ENCODE data around the gene SPAG5.

The SPAG5 gene

DNA sequence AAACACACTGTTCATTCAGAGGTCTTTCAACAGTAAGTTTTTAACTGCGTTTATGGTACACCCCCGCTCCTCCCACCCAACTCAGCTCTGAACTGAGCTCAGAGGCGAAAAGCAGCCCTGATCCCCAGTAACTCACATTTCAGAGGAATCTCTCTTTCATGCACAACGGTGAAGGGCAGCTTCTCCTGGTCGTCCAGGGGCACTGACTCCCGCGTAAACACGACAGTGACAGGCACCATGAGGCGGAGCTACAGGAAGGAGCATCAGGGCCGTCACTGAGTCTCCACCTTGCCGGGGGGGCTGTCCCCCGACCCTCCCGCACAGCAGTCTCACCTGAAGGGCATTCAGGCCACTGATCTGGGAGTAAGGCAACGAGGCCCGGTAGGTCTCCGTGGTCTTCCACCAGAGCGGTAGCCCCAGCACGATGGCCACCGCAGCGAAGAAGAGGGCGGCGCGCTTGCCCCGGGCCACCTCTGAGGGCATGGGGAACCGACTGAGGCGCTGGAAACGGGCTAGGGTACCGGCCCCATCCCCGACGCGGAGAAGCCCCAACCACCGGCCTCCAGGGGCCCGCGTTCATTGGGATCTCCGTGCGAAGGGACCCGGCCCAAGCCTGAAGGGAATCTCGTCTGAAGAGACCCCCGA is 28.0 kb downstream of the SPAG5 start:
- Mint-ChIP-seq H3K4me1 (peaks cover 72% of the 10 kb centered on the region), H3K9me3 (no peaks in the 10 kb centered on the region), H3K27ac (peak overlapping the region; percentile 94 to 97), H3K4me3 (peak overlapping the region; percentile 95 to 96), H3K27me3 (no peaks in the 10 kb centered on the region)
- ATAC-seq (peak; percentile 63), DNase-seq (peak in 1 of 2 donors; percentile 49)

DNA sequence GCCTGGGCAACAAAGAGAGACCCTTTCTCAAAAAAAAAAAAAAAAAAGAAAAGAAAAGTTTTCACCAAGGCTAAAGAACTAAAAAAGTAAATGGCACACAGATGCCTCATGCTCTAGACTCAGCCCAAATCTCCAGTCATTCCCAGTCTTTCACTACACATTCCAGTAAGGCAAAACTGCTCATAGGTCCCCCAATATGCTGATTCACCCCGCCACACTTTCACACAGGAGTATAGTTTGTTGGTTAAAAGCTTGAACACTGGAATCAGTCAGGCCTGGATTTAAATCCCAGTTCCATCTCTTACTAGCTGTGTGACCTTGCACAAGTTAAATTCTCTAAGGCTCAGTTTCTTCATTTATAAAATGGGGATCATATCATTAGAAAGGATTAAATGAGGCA is 29.4 kb downstream of the SPAG5 start:
- H3K4me3 Mint-ChIP-seq, result peak overlapping the region in 1 of 2 donors; percentile 95
- DNase-seq (no peak), ATAC-seq (no peak)
- no peak overlapping the region for H3K27ac Mint-ChIP-seq
- H3K9me3 Mint-ChIP-seq, result no peaks in the 10 kb centered on the region
- peaks cover 65% of the 10 kb centered on the region for H3K4me1 Mint-ChIP-seq
- H3K27me3 Mint-ChIP-seq, result no peaks in the 10 kb centered on the region

DNA sequence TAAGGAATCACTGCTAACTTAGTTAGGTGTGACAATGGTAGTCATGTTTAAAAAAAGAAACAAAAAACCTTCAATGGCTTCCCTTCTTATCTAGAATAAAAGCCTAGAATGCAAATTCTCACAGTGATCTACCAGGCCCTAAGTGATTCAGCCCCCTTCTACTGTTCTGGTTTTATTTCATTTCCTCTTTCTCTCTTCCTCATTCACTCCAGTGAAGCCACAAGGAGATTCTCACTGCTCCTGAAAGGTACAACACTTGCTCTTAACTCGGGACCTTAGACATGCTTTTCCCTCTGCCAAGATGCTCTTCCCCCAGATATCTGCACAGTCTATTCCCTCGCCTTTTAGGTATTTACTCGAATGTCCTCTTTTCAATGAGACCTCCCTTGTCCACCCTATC is 31.2 kb downstream of the SPAG5 start:
- Mint-ChIP-seq H3K27ac (no peak overlapping the region), H3K9me3 (no peaks in the 10 kb centered on the region), H3K4me3 (no peak overlapping the region), H3K27me3 (no peaks in the 10 kb centered on the region), H3K4me1 (peaks cover 50% of the 10 kb centered on the region)
- DNase-seq (no peak), ATAC-seq (no peak)

DNA sequence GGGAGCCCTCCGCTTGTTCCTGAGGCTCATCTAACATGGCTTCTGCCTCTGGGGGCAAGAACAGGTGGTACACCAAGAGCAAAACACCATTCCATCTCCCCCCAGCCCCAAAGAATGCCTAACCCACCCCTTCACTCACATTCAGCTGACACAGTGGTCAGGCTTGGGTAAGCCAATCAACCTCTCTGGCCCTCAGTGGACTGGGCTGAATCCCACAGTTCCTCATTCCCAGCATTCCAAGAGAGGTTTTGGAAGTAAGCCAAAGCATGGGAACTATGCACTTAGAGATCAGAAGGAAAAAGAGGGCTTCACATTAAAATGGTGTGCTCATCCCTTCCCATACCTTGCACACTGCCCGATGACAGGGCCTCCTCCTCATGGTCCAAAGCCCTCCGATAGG is 35.4 kb downstream of the SPAG5 start:
- no peak for ATAC-seq
- Mint-ChIP-seq H3K4me3 (no peak overlapping the region), H3K27ac (no peak overlapping the region), H3K9me3 (no peaks in the 10 kb centered on the region), H3K4me1 (peaks cover 23% of the 10 kb centered on the region), H3K27me3 (no peaks in the 10 kb centered on the region)
- no peak for DNase-seq

DNA sequence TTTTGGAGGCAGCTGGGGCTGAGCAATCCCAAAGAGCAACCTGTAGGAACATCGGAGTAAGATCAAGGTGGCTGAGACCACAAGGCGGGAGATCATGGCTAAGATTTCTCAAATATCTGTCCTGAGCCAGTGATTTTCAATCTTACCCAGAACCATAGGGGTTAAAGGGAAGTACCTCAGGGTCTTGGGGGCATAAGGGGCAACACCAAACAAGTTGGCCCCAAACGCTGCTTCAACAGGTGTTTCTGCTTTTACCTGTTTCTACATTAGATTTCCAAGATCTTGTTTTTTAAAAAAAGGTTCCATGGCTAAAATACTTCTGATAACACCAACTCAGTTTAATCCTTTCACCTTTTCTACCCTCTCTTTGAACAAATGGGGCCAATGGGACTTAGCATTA is 43.8 kb downstream of the SPAG5 start:
- H3K9me3 Mint-ChIP-seq, result no peaks in the 10 kb centered on the region
- peaks cover 37% of the 10 kb centered on the region for H3K4me1 Mint-ChIP-seq
- no peak overlapping the region for H3K27ac Mint-ChIP-seq
- no peak for DNase-seq
- H3K27me3 Mint-ChIP-seq, result no peaks in the 10 kb centered on the region
- no peak overlapping the region for H3K4me3 Mint-ChIP-seq
- no peak for ATAC-seq

DNA sequence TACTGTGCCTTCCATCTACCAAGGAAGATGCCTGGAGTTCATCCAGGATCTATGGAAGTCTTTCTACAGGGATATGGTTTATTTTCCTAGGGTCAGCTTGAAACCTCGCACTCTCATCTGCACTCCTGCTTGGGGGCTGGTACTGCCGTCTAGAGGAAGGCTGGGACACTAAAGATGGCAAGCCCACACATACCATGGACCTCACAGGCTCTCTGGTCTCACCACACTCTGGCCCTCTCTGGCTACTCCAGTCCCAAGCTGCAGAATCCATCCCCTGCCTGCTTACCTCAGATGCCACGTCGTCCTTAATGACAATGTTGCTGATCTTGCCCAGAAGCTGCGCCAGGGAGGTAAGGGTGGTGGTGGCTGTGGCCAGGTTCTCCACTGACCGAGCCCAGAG is 44.3 kb downstream of the SPAG5 start:
- Mint-ChIP-seq H3K27ac (no peak overlapping the region), H3K9me3 (no peaks in the 10 kb centered on the region), H3K4me3 (no peak overlapping the region), H3K27me3 (no peaks in the 10 kb centered on the region), H3K4me1 (peaks cover 41% of the 10 kb centered on the region)
- ATAC-seq (no peak), DNase-seq (no peak)

DNA sequence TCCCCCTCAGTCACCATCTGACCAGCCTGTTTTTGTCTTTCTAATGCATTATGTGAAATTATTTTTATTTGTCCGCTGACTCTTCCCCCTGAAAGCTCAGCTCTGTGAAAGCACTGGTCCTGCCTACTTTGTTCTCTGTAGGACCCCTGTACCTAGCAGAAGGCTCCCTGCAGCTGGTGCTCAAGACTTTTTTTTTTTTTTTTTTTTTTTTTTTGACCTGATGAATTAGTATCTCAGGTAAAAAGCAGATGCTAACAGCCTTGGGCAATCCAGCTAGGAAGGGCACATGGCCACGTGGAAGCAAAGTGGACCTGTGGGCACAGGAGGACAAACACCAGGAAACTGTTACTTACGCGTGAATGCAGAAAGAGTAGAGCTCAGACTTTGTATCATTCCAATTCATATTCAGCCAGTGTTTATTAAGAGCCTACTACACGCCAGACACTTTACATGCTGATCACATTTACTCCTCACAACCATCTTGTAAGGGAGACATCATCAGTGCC is 45.8 kb downstream of the SPAG5 start:
- H3K9me3 Mint-ChIP-seq, result no peaks in the 10 kb centered on the region
- peak overlapping the region; percentile 16 to 63 for H3K27ac Mint-ChIP-seq
- peak overlapping the region; percentile 83 to 96 for H3K4me3 Mint-ChIP-seq
- DNase-seq (no peak), ATAC-seq (no peak)
- no peaks in the 10 kb centered on the region for H3K27me3 Mint-ChIP-seq
- H3K4me1 Mint-ChIP-seq, result peaks cover 56% of the 10 kb centered on the region

DNA sequence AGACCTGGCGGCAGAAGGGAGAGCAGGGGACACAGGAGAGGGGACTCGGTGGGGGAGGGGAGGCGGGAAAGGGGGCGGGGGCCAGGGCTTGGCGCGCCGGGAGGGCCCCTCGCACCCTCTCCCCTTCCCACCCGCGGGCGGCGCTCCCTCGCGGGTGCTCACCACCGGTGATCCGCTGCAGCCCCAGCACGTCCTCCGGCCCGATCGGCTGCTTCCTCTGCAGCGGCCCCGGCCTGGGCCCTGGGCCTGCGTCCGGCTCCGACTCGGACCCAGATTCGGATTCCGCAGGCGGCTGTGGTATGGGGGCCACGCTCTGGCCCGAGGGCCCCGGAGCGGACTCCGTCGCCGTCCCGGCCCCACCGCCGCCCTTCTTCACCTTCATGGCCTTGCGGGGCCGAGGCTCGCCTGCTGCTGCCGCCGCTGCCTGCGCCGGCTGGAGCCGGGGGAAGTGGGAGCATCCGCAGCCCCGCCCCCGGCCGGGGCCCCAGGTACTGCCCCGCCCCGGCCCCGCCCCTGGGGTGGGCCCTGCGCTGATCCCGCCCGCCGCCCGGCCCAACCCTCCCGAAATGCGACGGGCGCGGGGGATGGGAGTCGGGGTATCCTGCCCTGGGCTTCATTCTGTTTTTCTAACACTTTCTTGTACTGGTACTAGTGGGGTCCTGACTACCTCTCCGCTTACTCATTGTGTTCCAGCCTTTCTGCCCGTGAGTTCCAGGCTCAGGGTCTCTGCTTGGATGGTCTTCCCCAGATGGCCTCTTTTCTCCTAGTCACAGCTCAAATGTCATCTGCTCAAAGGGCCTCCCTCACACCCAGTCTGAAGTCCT is 46.4 kb downstream of the SPAG5 start, which contains the start of gene UNC119:
TSS of gene UNC119 (minus strand) at position 449 of the 824 bp plus-strand sequence. CDS start at position 382, 67 bp downstream.
- ATAC-seq (peak; percentile 81), DNase-seq (peak; percentile 74 to 76)
- no peaks in the 10 kb centered on the region for H3K27me3 Mint-ChIP-seq
- peaks cover 63% of the 10 kb centered on the region for H3K4me1 Mint-ChIP-seq
- H3K27ac Mint-ChIP-seq, result peak within 1 kb of the TSS; percentile 89 to 97
- peak within 1 kb of the TSS; percentile 86 to 96 for H3K4me3 Mint-ChIP-seq
- no peaks in the 10 kb centered on the region for H3K9me3 Mint-ChIP-seq

DNA sequence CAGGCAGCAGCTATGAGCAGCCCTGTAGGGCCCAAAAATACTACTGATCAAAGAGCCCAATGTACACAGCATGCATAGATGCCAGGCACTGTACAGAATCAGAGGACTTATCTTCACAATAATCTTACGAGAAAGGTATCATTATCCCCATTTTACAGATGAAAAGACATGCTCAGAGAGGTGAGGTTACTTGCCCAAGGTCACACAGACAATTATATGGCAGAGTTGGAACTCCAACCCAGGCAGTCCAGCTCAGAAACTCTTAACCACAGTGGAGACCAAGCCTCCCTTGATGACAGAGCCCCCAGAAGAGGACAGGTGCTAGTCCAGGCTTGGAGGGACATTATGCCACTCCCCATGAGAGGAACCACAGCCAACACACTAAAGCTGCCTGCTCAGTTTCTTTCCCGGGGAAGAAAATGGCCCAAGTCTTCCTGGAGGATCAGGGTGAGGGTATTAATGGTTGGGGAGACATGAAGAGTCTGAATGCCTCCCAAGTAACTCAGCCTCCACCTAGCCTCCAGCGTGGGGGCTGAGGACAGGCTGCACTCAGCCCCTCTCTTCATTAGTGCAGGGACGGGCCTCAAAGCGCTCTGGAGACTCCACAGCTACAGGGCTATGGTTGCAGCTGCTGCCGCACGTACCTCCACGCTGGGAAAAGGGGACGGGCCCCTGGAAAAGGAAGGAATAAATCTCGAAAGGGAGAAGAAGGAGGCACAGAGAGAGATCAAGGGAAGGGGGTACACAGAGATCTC is 47.2 kb downstream of the SPAG5 start:
- DNase-seq (no peak), ATAC-seq (no peak)
- no peaks in the 10 kb centered on the region for H3K27me3 Mint-ChIP-seq
- peak overlapping the region; percentile 86 to 96 for H3K4me3 Mint-ChIP-seq
- peak overlapping the region; percentile 89 to 97 for H3K27ac Mint-ChIP-seq
- no peaks in the 10 kb centered on the region for H3K9me3 Mint-ChIP-seq
- H3K4me1 Mint-ChIP-seq, result peaks cover 66% of the 10 kb centered on the region

DNA sequence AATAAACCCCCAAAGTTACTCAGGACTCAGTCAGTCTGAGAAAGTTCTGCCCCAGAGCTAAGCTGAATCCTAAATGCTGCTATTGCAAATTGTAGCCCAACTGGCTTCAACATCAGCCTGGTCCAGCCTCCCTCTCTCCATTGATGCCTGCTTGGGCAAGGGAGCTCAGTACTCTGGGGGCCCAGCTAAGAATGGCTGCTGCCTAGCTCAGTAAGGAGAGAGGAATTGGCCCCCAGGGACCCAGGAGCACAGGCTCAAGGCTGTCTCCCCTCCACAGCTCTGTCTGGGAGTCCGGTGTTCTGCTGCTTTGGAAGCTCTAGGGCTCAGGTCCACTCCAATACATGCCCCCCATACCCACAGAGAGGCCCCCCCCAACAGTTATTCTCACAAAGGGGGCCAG is 48.0 kb downstream of the SPAG5 start:
- Mint-ChIP-seq H3K9me3 (no peaks in the 10 kb centered on the region), H3K4me1 (peaks cover 66% of the 10 kb centered on the region), H3K27me3 (no peaks in the 10 kb centered on the region), H3K27ac (no peak overlapping the region), H3K4me3 (peak overlapping the region; percentile 86 to 96)
- DNase-seq (no peak), ATAC-seq (no peak)

DNA sequence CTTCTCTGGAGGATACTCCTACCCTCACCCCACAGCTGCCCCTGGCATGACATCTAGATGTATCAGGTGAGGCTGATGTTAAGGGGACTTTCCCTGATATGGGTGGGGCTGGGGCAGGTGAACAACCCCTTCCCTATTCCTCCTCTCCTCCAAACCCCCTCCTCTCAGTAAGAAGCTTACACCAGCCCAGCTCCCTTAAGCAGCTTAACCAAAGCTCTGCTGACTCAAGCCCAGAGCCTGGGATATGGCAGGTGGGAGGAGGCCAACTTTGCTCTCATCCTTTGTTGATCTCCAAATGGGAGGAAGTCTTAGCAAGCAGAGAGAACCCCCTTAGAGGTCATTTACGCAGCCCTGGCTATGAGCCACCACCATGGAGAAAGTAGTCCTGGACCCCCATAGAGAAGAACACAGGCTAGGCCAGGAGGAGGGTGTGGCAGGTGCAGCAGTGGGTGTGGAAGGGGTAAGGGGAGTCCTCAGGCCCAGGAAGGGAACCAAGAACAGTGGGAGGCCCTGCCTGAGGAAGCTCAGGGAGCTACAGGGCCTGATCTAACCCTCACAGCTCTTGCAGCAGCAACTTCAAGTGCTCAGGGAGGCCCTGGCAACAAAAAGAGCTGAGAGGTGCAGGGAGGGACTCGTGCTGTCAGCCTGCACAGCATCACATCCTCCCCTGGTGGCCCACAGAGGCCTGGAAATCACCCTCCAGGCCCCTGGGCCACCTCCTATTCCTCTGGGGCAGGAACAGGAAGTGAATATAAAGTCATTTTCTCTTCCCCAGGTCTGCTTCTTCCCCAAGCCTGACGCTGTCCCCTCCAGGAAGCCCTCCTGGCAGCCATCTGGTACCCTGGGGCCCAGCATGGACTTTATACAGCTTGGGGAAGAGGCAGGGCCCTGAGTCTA is 49.3 kb downstream of the SPAG5 start:
- Mint-ChIP-seq H3K27ac (peak overlapping the region; percentile 88 to 92), H3K4me3 (peak overlapping the region; percentile 57 to 96), H3K9me3 (no peaks in the 10 kb centered on the region), H3K4me1 (peaks cover 66% of the 10 kb centered on the region), H3K27me3 (no peaks in the 10 kb centered on the region)
- peak; percentile 90 for ATAC-seq
- DNase-seq, result peak; percentile 60 to 82

DNA sequence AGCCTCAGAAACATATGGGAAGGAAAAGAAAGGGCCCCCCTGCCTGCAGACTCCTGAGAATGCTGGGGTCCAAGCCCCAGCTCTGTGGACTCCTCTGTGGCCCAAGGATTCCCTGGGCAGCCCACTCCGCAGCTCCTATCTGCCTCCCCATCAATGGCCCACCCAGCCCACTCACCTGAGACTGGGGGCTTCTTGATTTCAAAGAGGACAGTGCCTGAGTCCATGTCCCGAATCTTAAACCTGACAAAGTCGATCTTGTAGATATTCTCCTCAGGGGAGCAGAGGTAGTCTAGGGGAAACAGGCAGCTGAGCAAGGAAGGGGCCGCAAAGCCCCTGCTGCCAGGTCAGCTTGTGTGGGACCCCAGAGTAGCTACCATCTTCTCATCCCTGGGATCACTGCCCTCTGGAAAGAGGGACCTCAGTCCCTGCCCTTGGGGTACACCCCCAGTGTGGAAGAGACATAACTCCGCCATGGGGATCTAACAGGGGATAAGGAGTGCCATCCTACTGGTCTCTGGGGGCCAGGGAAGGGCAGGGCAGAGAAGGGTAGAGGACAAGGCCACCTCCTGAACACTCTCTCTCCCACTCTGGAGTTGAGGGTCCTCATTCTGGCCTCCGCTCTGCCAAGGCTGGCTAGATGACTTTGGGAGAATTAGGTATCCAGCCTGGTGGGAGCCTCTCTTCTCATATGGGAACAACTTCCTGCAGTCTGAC is 50.3 kb downstream of the SPAG5 start:
- no peak for ATAC-seq
- H3K27ac Mint-ChIP-seq, result peak overlapping the region; percentile 61 to 88
- peaks cover 60% of the 10 kb centered on the region for H3K4me1 Mint-ChIP-seq

DNA sequence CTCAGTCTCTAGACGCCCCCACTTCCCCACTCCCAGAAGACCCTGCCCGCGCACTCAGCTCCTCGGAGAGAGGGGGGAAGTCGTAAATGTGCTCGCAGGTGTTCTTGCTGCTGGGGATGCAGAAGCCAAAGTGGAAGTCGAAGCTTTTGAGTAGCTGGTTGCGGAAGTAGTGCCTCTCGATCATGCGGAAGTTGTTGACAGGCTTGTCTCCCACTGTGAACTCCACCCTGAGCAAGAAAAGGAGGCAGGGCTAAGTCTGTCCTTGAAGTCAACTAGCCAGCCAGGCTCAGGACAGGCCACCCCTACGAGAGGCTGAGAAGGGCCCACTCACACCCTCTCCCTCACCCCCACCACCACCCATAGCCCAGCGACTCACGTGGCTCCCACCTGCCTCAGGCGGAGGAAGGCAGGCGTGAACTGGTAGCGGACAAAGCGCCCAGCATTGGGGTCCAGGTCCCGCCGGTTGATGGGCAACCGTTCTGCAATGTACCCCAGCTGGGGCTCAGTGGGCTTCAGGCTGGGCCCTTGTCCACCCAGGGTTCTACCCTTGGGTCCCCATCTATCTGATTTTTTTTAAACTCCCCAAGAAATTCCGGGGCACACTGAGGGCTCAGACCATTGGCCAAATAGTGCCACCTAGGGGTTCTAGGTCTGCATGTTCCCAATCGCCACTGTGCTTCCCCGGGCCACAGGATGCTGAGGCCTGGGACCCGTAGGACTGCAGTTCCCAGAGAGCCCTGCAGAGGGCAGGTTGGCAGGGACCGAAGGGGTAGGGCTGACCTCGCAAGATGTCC is 51.0 kb downstream of the SPAG5 start:
- no peaks in the 10 kb centered on the region for H3K9me3 Mint-ChIP-seq
- peaks cover 53% of the 10 kb centered on the region for H3K4me1 Mint-ChIP-seq
- peak; percentile 75 to 80 for DNase-seq
- H3K27me3 Mint-ChIP-seq, result no peaks in the 10 kb centered on the region
- H3K27ac Mint-ChIP-seq, result peak overlapping the region; percentile 29 to 66
- H3K4me3 Mint-ChIP-seq, result peak overlapping the region; percentile 62 to 96
- ATAC-seq, result peak; percentile 36

More for the DNA sequence above, 50.3 kb downstream of the SPAG5 start:
- DNase-seq, result no peak
- Mint-ChIP-seq H3K27me3 (no peaks in the 10 kb centered on the region), H3K4me3 (peak overlapping the region; percentile 62 to 96), H3K9me3 (no peaks in the 10 kb centered on the region)

Data from stimulated activated naive CD8-positive, alpha-beta T cell treated with anti-CD3 and anti-CD28 coated beads, Interleukin-15, amount 100 ng/mL, for 72 hours (primary cell).